ENCODE data around the gene TNS3. TPM values are rescaled to one million over a fixed set of nuclear protein-coding genes. Genes with fewer than 3 reads are reported as not detected.

The TNS3 gene
- total RNA-seq, 1 experiment from 2014 or later = 28.9 TPM

DNA sequence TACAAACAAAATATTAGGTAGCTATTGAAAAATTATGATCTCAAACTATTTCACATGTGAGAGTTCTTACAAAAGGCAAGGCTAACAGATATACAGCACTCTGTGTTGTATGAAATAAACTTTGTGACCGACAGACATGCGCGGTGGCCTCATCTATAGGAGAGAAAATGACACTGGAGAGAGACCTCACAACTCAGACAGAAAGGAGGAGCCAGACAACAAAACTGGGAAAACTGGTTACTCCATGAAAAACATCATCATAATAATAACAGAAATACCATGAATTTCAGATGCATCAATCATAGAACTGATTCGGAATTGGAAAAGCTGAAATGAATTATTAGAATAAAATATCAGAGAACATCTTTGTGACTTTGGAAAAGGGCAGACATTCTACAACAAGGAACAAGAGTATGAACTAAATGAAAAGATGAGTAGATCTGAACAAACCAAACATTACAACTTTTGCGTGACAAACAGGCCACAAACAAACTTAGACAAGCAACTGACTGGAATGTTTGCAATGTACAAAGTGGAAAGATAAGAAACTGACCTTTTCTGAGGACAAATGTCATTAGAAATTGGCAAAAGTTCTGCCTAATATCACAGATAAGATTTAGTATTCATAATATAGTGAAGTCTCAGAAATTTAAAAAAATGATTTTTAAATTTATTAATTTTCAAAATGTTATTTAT is 69.3 kb downstream of the TNS3 start:
- Histone ChIP-seq H3K27me3 (ENCODE audit: control insufficient read depth, insufficient read depth, low read length) (no peaks in the 10 kb centered on the region), H3K36me3 (replicated peaks; ENCODE audit: control insufficient read depth, insufficient read depth, low read length) (no peaks in the 10 kb centered on the region), H3K4me3 (ENCODE audit: insufficient read depth, low read depth, low read length) (no peak overlapping the region)
- no peak for DNase-seq

DNA sequence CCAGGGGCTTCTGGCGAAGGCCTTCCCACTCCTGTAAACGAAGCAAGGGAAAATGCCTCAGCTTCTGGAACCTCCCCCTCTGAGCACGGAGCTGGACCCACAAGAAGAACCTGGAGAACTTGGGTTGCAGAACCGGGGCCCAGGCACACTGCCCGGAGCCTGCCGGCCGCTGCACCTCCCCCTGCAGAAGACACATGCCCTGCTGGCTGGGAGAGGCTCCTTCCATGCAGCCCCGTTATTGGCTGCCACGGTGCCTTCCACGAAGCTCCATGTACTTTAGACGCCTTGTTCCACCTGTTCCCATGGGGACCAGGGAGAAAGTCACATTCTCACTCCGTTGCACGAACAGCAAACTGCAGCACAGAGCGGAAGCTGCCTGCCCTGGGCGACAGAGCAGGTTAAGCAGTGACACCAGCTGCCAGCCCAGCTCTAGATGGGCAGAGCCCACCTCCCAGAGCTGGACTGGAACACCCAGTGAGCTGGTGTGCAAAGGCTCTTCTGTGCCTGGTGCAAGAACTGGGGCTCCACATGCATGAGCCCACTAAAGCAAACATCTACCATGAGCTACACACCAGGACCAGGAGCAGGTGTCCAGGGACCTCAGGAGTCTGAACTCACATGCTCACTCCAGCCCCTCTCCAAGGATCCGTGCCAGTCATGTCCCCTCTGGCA is 70.1 kb downstream of the TNS3 start:
- H3K36me3 ChIP-seq (replicated peaks; ENCODE audit: control insufficient read depth, insufficient read depth, low read length) = no peaks in the 10 kb centered on the region
- H3K4me3 ChIP-seq (ENCODE audit: insufficient read depth, low read depth, low read length) = no peak overlapping the region
- no peaks in the 10 kb centered on the region for H3K27me3 ChIP-seq (ENCODE audit: control insufficient read depth, insufficient read depth, low read length)
- DNase-seq = no peak

DNA sequence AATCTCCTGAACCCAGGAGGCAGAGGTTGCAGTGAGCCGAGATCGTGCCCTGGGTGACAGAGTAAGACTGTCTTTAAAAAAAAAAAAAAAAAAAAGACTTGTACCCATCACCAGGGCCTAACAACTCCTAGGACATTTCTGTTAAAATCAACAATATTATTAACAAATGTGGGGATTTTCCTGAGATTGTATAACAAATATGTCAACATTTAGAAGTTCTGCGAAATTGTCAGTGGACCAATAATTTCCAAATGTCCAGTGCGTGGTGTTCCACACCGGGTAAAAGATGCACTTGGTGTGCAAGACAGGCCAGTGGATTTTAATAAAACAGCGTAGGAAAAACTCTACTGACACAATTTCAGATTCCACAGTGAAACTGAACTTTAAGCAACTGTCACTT is 71.1 kb downstream of the TNS3 start:
- DNase-seq = no peak
- Histone ChIP-seq H3K36me3 (replicated peaks; ENCODE audit: control insufficient read depth, insufficient read depth, low read length) (peaks cover under 1% of the 10 kb centered on the region; the same call in 1 of the 2 replicates), H3K27me3 (ENCODE audit: control insufficient read depth, insufficient read depth, low read length) (no peaks in the 10 kb centered on the region), H3K4me3 (ENCODE audit: insufficient read depth, low read depth, low read length) (no peak overlapping the region)

DNA sequence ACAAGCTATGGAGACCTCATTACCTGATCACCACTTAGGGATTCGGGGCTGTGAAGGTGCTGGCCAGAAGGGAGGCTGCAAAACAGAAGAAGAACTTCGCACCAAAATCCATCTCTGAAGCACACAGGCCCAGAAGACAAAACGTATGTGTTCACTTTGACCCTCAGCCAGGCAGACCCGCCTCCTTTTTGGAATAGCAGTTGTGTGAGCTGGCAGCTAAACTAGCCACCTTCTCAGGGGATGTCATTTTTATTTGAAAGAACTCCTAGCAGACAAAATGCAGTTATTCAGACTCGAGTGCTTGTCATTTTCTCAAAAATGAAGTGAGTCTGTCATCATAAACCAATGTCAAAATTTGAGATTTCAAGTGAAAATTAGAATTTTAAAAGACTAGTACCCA is 71.7 kb downstream of the TNS3 start:
- Histone ChIP-seq H3K36me3 (replicated peaks; ENCODE audit: control insufficient read depth, insufficient read depth, low read length) (peaks cover 1% of the 10 kb centered on the region; the same call in 1 of the 2 replicates), H3K4me3 (ENCODE audit: insufficient read depth, low read depth, low read length) (no peak overlapping the region), H3K27me3 (ENCODE audit: control insufficient read depth, insufficient read depth, low read length) (no peaks in the 10 kb centered on the region)
- no peak for DNase-seq

DNA sequence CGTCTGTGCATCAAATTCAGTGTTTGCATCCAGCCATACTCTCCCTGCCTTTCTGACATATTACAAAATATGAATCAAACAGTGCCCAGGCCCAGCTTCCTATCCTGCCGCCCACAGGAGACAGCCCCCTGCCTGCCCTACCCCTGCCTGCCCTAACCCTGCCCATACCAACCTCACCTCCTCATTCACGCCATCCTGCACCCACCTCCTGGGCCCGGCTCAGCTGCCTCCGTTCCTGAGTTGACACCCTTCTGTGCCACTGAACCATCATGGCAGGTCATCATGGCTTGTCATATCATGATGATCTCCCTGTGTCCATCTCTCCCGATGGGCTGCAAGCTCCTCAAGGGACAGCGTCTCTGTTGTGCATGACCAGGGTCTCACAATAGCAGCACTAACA is 72.3 kb downstream of the TNS3 start:
- no peaks in the 10 kb centered on the region for H3K27me3 ChIP-seq (ENCODE audit: control insufficient read depth, insufficient read depth, low read length)
- no peak overlapping the region for H3K4me3 ChIP-seq (ENCODE audit: insufficient read depth, low read depth, low read length)
- DNase-seq = no peak
- H3K36me3 ChIP-seq (replicated peaks; ENCODE audit: control insufficient read depth, insufficient read depth, low read length) = peaks cover 1% of the 10 kb centered on the region; the same call in 1 of the 2 replicates

DNA sequence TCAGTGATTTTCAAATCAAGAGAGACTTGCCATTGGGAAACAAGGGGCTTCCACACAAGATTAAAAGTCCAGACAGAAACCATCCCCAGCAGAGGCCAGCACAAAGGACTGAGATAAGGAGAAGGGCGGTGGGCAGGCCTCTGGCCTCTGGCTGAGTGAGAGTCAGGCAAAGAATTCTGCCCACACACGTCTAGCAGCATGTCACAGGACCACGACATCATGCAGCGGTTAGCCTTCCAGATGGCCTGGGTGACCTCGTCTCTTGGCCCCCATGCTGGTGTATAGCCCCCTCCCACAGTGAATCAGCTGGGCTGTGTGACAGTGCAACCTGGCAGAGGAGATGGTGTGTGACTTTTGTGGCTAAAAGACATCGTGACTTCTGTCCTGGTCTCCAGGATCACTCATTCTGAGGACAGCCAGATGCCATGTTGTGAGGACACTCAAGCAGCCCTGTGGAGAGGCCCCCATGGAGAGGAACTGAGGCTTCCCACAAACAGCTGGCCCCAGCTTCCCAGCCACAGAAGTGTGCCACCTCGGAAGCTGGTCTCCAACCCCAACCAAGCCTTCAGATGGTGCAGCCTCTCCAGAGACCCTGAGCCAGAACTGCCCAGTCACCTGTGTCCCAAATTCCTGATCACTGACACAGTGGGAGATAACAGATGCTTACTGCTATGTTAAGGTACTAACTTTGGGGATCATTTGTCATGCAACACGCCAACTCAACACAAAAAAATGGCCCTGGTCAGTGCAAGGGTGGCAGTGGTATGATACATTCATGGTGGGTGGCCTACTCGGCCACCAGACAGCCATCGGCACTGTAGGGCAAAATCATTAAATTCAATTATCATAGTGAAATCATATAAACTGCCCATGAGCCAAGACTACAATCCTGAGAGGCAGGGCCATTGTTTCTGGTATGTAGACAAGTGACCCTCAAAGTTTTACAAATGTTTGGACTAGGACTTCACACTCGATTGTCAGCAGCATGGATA is 73.2 kb downstream of the TNS3 start:
- DNase-seq = no peak
- Histone ChIP-seq H3K4me3 (ENCODE audit: insufficient read depth, low read depth, low read length) (no peak overlapping the region), H3K27me3 (ENCODE audit: control insufficient read depth, insufficient read depth, low read length) (no peaks in the 10 kb centered on the region), H3K36me3 (replicated peaks; ENCODE audit: control insufficient read depth, insufficient read depth, low read length) (peaks cover 1% of the 10 kb centered on the region; the same call in 1 of the 2 replicates)

DNA sequence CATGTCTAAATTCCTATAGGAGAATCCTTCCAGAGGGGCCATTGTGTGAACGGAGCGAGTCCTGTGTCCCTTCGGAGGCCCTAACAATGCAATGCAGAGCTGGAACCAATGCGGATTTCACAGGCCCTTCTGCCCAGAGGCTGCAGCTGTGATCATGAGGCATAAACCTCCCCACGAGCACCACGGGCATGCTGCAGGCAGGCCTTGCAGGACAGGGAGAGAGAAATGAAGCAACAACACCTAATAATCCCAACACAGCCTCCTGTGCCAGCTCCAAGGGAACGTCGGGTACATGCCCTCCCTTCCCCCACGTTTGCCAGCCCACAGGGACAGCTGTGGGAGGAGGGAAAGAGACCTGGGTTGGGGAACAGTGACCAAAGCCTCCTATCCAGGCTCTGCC is 74.4 kb downstream of the TNS3 start:
- peaks cover 1% of the 10 kb centered on the region; the same call in 1 of the 2 replicates for H3K36me3 ChIP-seq (replicated peaks; ENCODE audit: control insufficient read depth, insufficient read depth, low read length)
- H3K4me3 ChIP-seq (ENCODE audit: insufficient read depth, low read depth, low read length) = no peak overlapping the region
- no peak for DNase-seq
- H3K27me3 ChIP-seq (ENCODE audit: control insufficient read depth, insufficient read depth, low read length) = no peaks in the 10 kb centered on the region

DNA sequence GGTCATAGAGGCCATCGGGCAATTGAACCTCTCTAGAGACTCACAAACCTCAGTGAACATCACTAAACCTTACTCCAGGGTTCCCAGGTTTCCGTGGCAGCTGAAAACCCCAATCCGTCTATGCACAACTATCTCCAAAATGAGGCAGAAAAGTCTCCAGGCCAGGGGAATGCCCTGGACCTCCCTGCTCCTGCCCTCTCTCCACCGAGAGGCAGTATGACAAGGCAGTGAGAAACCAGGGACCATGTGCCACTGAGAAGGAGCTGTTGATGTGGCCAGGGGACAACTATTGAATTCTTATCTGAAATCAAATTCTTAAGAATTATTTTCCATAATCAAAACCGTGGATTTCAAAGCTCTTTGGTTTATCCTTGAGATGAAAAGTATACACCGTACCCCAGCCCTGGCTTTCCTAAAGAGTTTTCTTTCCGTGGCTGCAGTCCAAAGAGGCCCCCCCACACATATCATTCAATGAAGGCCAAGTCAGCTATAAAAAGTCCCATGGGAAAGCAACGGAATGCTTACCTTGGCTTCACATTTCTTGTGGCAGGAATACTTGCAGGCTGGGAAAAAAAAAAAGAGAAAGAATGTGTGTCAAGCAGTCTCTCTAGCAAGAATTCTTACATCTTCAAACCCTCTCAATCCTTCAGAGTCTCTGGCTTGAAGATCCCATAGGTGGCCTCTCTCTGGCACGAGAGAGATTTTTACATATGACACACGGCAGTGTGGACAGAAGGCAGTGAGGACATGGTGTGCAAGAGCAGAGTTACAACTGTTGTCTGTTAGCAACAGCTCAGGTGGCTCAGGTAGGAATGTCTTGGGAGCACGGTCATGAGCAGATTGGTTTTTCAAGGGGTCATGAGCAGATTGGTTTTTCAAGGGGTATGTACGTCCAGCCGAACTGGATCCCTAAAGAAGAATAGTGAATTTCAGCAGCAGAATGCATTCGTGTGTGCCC is 75.2 kb downstream of the TNS3 start:
- no peak for DNase-seq
- Histone ChIP-seq H3K4me3 (ENCODE audit: insufficient read depth, low read depth, low read length) (no peak overlapping the region), H3K27me3 (ENCODE audit: control insufficient read depth, insufficient read depth, low read length) (no peaks in the 10 kb centered on the region), H3K36me3 (replicated peaks; ENCODE audit: control insufficient read depth, insufficient read depth, low read length) (peaks cover 1% of the 10 kb centered on the region; the same call in 1 of the 2 replicates)

DNA sequence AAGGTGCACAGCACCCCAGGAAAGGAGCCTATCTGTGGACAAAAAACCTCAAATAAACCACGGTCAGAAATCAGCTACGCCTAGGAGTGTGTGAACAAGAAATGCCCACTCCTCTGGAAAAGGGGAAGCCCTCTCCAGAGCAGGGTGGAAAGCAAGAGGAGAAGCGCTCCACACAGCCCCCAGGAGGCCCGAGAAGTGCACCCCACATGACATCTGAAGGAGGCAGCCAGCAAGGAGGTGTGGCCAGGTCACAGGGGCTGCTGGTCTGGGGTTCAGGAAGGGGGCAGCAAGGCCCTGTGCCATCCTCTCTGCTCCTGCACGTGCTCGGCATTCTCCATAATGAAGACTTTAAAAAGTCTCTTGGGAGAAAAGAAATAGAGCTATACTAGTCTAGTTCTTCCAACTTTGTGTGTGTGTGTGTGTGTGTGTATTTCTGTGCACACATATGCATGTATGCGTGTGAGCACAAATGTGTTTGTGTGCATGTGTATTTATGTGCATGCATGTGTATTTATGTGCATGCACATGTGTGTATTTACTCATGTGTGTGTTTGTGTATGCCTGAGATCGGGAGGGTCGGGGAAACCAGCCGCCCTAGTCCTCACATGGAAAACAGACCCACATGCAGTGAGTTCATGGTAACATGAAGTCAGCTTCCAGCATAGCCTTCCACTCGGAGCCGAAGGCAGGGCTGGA is 76.5 kb downstream of the TNS3 start:
- no peak for DNase-seq
- Histone ChIP-seq H3K4me3 (ENCODE audit: insufficient read depth, low read depth, low read length) (no peak overlapping the region), H3K27me3 (ENCODE audit: control insufficient read depth, insufficient read depth, low read length) (no peaks in the 10 kb centered on the region), H3K36me3 (replicated peaks; ENCODE audit: control insufficient read depth, insufficient read depth, low read length) (peaks cover 1% of the 10 kb centered on the region; the same call in 1 of the 2 replicates)

DNA sequence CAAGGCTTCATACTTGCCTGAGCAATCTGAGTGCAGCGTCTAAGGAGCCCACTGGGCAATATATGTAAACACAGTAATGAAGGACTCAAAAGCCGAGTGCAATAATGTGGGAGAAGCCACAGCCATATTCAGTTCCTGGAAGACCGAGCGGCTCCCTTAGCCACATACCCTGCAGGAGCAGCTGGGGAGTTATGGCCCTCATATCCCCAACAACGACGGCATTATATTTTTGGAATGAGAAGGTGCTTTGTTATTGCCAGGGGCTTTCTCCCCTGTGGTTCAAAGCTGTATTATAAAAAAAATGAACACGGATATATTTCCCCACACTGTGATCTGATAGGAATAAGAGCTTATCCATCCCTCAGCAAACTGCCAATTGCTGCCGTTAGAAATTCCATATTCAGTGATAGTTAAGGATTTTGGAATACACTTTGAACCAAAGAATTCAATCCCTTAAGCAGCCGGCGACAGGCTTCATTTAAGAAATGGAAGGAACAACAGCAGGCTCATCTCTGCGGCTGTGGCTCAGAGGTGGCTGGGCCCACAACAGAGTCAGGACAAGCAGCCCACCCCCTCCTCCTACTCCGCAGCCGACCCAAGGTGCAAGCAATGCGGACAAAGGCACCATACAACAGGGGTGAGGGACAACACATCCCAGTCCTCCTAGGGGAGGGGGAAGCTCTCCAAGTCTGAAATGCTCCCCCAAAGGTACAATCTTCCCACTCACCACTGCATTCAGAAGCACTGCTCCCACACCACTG is 77.2 kb downstream of the TNS3 start:
- Histone ChIP-seq H3K36me3 (replicated peaks; ENCODE audit: control insufficient read depth, insufficient read depth, low read length) (peaks cover 1% of the 10 kb centered on the region; the same call in 1 of the 2 replicates), H3K27me3 (ENCODE audit: control insufficient read depth, insufficient read depth, low read length) (no peaks in the 10 kb centered on the region), H3K4me3 (ENCODE audit: insufficient read depth, low read depth, low read length) (no peak overlapping the region)
- DNase-seq = no peak

DNA sequence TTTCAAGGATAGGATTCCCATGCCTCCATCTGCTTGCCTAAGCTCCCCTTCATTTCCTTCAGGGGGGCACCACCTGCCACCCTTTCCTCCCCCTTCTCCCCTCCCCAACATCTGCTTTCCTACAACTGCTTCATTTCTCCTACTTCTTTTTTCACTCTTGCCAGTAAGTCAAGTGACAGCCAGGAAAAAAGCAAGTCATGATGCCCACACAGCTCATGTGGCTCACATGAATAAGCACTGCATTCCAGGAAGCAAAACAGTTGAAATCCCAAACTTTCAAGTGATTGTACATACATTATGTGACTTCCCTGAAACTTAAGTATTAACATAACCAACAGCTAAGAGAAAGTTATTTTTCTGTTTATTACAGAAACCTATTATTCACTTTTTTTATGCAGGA is 78.6 kb downstream of the TNS3 start:
- Histone ChIP-seq H3K4me3 (ENCODE audit: insufficient read depth, low read depth, low read length) (no peak overlapping the region), H3K36me3 (replicated peaks; ENCODE audit: control insufficient read depth, insufficient read depth, low read length) (peaks cover 1% of the 10 kb centered on the region; the same call in 1 of the 2 replicates), H3K27me3 (ENCODE audit: control insufficient read depth, insufficient read depth, low read length) (no peaks in the 10 kb centered on the region)
- DNase-seq = no peak

DNA sequence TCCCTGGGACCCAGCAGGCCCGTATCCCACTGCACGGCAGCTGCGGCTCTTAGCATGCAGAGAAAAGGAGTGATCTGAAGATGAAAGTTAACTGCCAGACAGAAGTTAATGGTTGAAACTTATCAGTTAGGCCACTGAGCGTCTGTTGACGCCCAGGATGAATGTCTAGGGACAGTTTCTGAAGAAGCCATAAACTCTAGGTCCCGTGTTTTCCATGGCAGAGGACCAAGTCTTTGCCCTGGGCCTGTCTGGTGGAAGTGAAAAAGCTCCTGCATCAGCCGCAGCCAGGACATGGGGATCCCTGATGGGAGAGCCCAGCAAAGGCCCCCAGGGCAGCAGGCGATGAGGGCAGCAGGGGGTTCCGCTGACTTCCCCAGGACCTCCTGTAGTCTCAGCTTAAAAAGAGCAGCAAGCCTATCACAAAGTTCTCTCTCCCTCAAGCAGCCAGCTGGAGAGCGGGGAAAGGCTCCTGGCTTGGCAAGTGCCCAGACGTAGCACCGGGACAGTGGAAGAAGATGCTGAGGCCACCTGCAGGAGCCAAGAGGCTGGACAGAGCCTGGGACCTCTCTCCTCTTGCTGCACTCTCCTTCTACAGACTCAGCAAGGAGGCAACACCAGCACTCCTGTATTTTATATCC is 79.6 kb downstream of the TNS3 start:
- Histone ChIP-seq H3K4me3 (ENCODE audit: insufficient read depth, low read depth, low read length) (no peak overlapping the region), H3K27me3 (ENCODE audit: control insufficient read depth, insufficient read depth, low read length) (no peaks in the 10 kb centered on the region), H3K36me3 (replicated peaks; ENCODE audit: control insufficient read depth, insufficient read depth, low read length) (peaks cover 1% of the 10 kb centered on the region; the same call in 1 of the 2 replicates)
- no peak for DNase-seq

Measured in H7 (cell line).